HG03575 (cell line): ENCODE measurements around the gene ARMC10.

Experiments used
- ATAC-seq: cut with Tn5 transposase; IDR thresholded peaks from one replicate; pipeline ENCODE4 v1.9.1; 2021; ENCODE audit not compliant: unreplicated experiment, insufficient number of reproducible peaks, low FRiP score; ENCODE audit errors: extremely low read depth

ARMC10 gene

GRCh38 chr7:103148131-103148993, 73.4 kb downstream of the ARMC10 start:
- ATAC-seq: no peak
